ENCODE results near the gene S1PR3.

DNA sequence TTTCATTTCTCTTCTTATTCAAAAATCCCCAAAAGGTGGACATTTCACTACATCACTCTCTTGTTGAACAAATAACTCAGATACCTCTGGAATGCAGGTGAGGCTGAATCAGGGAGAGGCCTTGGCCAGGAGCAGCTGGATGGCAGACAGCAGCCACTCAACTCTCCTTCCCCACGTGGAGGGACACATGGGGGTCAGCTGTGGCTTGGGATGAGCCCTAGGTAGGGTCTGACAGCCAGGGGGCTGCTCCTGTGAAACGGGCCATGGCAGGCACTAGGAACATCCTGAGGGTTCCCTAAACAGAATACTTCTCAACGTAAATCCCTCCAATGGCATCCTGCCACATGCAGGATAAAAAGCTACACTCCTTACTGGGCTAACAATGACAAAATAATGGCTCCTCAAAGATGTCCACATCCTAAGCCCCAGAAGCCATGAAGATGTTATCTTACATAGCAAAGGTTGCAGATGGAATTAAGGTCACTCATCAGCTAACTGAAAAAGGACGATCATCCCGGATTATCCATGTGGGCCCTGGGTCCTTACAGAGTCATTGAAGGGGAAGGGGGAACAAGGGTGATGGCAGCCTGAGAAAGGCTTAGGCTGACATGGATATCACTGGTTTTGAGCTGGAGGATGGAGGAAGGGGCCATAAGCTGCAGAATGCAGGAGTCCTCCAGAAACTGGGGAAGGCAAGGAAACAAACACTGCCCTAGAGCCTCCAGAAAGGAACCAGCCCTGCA, 31.4 kb upstream of the S1PR3 start:
- TF ChIP-seq, protein P1, sequence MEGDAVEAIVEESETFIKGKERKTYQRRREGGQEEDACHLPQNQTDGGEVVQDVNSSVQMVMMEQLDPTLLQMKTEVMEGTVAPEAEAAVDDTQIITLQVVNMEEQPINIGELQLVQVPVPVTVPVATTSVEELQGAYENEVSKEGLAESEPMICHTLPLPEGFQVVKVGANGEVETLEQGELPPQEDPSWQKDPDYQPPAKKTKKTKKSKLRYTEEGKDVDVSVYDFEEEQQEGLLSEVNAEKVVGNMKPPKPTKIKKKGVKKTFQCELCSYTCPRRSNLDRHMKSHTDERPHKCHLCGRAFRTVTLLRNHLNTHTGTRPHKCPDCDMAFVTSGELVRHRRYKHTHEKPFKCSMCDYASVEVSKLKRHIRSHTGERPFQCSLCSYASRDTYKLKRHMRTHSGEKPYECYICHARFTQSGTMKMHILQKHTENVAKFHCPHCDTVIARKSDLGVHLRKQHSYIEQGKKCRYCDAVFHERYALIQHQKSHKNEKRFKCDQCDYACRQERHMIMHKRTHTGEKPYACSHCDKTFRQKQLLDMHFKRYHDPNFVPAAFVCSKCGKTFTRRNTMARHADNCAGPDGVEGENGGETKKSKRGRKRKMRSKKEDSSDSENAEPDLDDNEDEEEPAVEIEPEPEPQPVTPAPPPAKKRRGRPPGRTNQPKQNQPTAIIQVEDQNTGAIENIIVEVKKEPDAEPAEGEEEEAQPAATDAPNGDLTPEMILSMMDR (conservative IDR thresholded peaks at IDR 0.05; ENCODE audit: low read depth, low read length) = no peak
- TF ChIP-seq EZH2 (IDR thresholded peaks at IDR 0.05; ENCODE audit: borderline replicate concordance, low read depth, low read length, poor library complexity, severe bottlenecking) = no peak
